Measurements from ENCODE around the gene TNFRSF19.
"Not testable (repeated sequence)": the region's sequence is repeated elsewhere in the genome, so short reads cannot be mapped to it uniquely, and the experiment has no call there.

TNFRSF19 gene, protein sequence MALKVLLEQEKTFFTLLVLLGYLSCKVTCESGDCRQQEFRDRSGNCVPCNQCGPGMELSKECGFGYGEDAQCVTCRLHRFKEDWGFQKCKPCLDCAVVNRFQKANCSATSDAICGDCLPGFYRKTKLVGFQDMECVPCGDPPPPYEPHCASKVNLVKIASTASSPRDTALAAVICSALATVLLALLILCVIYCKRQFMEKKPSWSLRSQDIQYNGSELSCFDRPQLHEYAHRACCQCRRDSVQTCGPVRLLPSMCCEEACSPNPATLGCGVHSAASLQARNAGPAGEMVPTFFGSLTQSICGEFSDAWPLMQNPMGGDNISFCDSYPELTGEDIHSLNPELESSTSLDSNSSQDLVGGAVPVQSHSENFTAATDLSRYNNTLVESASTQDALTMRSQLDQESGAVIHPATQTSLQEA

DNA sequence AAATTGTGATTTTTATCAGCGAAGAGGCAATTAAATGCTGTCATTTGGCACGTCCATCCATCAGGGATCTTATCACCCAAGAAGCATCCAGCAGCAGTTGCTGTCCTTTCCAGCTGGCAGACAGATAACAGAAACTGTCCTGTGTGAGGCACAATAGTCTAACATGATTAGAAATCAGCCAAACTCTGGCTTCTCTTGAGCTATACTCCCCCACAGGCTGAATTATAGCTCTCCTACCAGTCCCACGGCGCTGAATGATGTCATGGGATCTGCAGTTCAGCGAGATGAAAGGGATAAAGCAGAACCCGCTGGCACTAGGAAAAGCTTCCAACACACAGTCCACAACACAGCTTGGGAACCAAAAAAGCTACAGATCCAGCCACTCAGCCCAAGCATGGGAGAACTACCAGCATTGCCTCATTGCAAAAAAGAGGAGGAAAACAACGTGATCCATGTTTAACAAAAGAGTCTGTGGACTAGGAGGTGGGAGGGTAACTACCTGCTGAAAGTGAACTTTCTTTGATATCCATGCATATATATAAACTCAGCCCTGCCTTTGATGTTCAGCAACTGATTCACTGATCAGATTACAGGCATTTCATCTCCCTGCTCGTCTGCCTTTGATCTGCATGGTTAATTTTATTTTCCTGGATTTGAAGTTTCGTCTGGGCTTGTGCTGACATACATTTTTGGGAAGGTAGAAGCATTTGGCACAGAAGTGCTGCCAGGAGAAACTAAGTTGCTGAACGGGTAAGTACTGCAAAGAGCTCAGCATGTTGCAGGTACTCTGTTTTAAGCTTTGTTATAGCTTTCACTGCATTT, at the start of gene TNFRSF19:
TNFRSF19 (plus strand) TSS at position 314 of the 822 bp plus-strand sequence. CDS start 19,772 bp downstream, outside the sequence.
- DNase-seq (ENCODE audit: extremely low spot score), result peak; percentile 55
- CTCF ChIA-PET, result interaction anchor here (1.0 to 1.8 kb wide), 6 partner anchors 15 to 103 kb away, joined by 3 to 7 read pairs (median 4); no protein-coding TSS in a partner anchor
- POLR2A ChIA-PET, result interaction anchor here (0.6 to 1.2 kb wide), 3 partner anchors 32 to 137 kb away, joined by 3 to 4 read pairs (median 3); no protein-coding TSS in a partner anchor
- TF ChIP-seq SUZ12 (IDR thresholded peaks at IDR 0.05) (no peak), PKNOX1 (IDR thresholded peaks at IDR 0.05) (peak; percentile 32; the same call in 1 of the 2 replicates), ARNT (IDR thresholded peaks at IDR 0.05) (peak; percentile 41; the same call in 1 of the 2 replicates)

DNA sequence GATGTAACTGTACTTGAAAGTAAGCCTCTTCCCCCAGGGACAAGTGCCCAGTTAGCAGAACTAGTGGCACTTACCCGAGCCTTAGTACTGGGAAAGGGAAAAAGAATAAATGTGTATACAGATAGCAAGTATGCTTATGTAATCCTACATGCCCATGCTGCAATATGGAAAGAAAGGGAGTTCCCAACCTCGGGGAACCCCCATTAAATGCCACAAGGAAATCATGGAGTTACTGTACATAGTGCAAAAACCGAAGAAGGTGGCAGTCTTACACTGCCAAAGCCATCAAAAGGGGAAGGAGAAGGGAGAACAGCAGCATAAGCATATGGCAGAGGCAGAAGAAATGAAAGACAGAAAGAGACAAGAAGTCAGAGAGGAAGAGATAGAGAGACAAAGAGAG, 40.3 kb upstream of the TNFRSF19 start:
- CTCF ChIA-PET; DNase-seq (ENCODE audit: extremely low spot score); POLR2A ChIA-PET: not testable (repeated sequence)

- CTCF ChIA-PET, result no interaction called here
- no peak for DNase-seq (ENCODE audit: extremely low spot score)
- POLR2A ChIA-PET, result no interaction called here
- no peak for TF ChIP-seq ZNF384 (IDR thresholded peaks at IDR 0.05)
- TF ChIP-seq SUZ12 (IDR thresholded peaks at IDR 0.05), result no peak
- TF ChIP-seq HDGF (IDR thresholded peaks at IDR 0.05; ENCODE audit: borderline replicate concordance), result no peak
Measured at GRCh38 chr13:23531446-23531845, 38.8 kb upstream of the TNFRSF19 start.

GRCh38 chr13:23534090-23534489, 36.1 kb upstream of the TNFRSF19 start:
- DNase-seq (ENCODE audit: extremely low spot score), result no peak
- POLR2A ChIA-PET, result no interaction called here
- CTCF ChIA-PET, result no interaction called here
- TF ChIP-seq ZNF384 (IDR thresholded peaks at IDR 0.05), result no peak
- no peak for TF ChIP-seq FOXA1 (IDR thresholded peaks at IDR 0.05)
- no peak for TF ChIP-seq HDGF (IDR thresholded peaks at IDR 0.05; ENCODE audit: borderline replicate concordance)
- TF ChIP-seq LEF1 (IDR thresholded peaks at IDR 0.05; ENCODE audit: borderline replicate concordance), result no peak
- no peak for TF ChIP-seq CTBP1 (IDR thresholded peaks at IDR 0.05; ENCODE audit: borderline replicate concordance)
- no peak for TF ChIP-seq NFRKB (IDR thresholded peaks at IDR 0.05)
- no peak for TF ChIP-seq FOXK2 (IDR thresholded peaks at IDR 0.05)

DNA sequence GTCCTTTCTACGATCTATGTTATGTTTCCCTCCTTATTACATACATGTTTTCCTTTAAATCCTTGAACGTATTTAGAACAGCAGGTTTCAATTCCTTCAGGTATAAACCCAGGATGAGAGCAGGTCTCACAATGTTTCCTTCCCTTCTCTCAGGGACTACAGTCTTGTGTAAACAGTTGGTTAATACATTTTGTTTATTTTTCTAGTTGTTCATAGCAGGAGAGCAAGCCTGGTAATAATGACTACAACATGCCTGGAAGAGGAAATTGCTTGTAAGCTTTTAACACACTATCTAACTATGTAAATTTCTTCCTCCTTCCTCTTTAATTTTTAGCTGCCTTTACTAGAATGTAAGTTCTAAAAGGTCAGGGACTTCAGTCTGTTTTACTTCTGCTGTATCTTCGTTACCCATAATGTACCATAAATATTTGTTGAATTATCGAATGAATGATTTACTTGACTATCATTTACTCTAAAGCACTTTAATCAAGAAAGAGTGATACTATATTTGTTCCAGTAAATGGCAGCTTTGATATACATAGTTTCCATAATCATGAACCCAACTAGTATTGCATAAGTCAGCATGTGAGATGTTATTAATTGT, 28.9 kb upstream of the TNFRSF19 start:
- ChIA-PET POLR2A (no interaction called here), CTCF (interaction anchor here (0.6 kb wide), 1 partner anchor 10 kb away, joined by 6 read pairs; no protein-coding TSS in a partner anchor)
- no peak for DNase-seq (ENCODE audit: extremely low spot score)
- no peak for TF ChIP-seq LEF1 (IDR thresholded peaks at IDR 0.05; ENCODE audit: borderline replicate concordance)
- no peak for TF ChIP-seq HDGF (IDR thresholded peaks at IDR 0.05; ENCODE audit: borderline replicate concordance)
- no peak for TF ChIP-seq TARDBP (IDR thresholded peaks at IDR 0.05)
- no peak for TF ChIP-seq NFRKB (IDR thresholded peaks at IDR 0.05)
- TF ChIP-seq ELF4 (IDR thresholded peaks at IDR 0.05), result no peak

- CTCF ChIA-PET, result no interaction called here
- DNase-seq (ENCODE audit: extremely low spot score), result no peak
- POLR2A ChIA-PET, result no interaction called here
- TF ChIP-seq CTBP1 (IDR thresholded peaks at IDR 0.05; ENCODE audit: borderline replicate concordance) (no peak), SP1 (IDR thresholded peaks at IDR 0.05) (no peak), BHLHE40 (IDR thresholded peaks at IDR 0.05; ENCODE audit: borderline replicate concordance) (no peak), PKNOX1 (IDR thresholded peaks at IDR 0.05) (no peak), FOXA1 (IDR thresholded peaks at IDR 0.05) (no peak), NFRKB (IDR thresholded peaks at IDR 0.05) (no peak), HDGF (IDR thresholded peaks at IDR 0.05; ENCODE audit: borderline replicate concordance) (no peak), FOXK2 (IDR thresholded peaks at IDR 0.05) (no peak), SUZ12 (IDR thresholded peaks at IDR 0.05) (no peak), ELF4 (IDR thresholded peaks at IDR 0.05) (no peak), TARDBP (IDR thresholded peaks at IDR 0.05) (no peak), ARNT (IDR thresholded peaks at IDR 0.05) (no peak), L3MBTL2 (conservative IDR thresholded peaks at IDR 0.05) (no peak), FOXM1 (IDR thresholded peaks at IDR 0.05; ENCODE audit: borderline replicate concordance) (no peak), LEF1 (IDR thresholded peaks at IDR 0.05; ENCODE audit: borderline replicate concordance) (no peak), ZNF384 (IDR thresholded peaks at IDR 0.05) (no peak)
Measured at GRCh38 chr13:23544668-23545067, 25.5 kb upstream of the TNFRSF19 start.

DNA sequence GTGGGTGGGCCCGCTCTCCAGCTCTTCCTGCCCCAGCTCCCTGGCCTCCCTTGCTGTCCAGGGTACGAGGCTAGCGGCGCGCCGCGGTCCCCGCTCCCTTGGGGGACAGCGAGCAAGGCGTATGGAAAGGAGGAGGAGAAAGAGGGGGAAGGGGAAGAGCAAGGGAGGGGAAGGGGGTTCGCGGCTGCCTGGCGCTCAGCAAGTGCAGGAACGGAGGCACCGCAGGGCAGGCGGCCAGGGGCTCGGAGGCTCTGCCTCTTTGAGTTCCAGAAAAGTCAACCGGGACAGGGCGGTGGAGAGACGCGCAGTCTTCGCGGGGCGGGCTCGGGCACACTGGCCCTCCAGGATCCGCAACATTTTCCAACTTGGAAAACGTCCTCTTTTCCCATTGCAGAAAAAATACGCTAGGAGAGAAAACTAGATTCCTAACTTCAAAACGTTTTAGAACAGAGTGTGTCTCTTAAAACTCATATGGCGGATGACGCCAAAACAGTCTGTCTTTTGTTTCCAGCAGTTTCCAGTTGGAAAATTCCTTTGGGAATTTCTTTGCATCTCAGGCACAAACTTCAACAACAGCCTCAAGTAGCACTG, 23.1 kb upstream of the TNFRSF19 start:
- no peak for TF ChIP-seq BHLHE40 (IDR thresholded peaks at IDR 0.05; ENCODE audit: borderline replicate concordance)
- TF ChIP-seq L3MBTL2 (conservative IDR thresholded peaks at IDR 0.05), result no peak
- no peak for TF ChIP-seq PKNOX1 (IDR thresholded peaks at IDR 0.05)
- no peak for TF ChIP-seq LEF1 (IDR thresholded peaks at IDR 0.05; ENCODE audit: borderline replicate concordance)
- TF ChIP-seq ARNT (IDR thresholded peaks at IDR 0.05), result no peak
- TF ChIP-seq NFRKB (IDR thresholded peaks at IDR 0.05), result no peak
- no peak for TF ChIP-seq FOXK2 (IDR thresholded peaks at IDR 0.05)
- TF ChIP-seq ELF4 (IDR thresholded peaks at IDR 0.05), result no peak
- TF ChIP-seq SP1 (IDR thresholded peaks at IDR 0.05), result no peak
- no peak for TF ChIP-seq CTBP1 (IDR thresholded peaks at IDR 0.05; ENCODE audit: borderline replicate concordance)
- TF ChIP-seq ZNF384 (IDR thresholded peaks at IDR 0.05), result no peak
- TF ChIP-seq TARDBP (IDR thresholded peaks at IDR 0.05), result no peak
- TF ChIP-seq HDGF (IDR thresholded peaks at IDR 0.05; ENCODE audit: borderline replicate concordance), result no peak
- DNase-seq (ENCODE audit: extremely low spot score), result no peak
- ChIA-PET CTCF (no interaction called here), POLR2A (interaction anchor here (0.6 kb wide), 1 partner anchor 28 kb away, joined by 4 read pairs; no protein-coding TSS in a partner anchor)
